HepG2 (cell line): ENCODE measurements around the gene ARID1A. TPM values are rescaled to one million over a fixed set of nuclear protein-coding genes. Genes with fewer than 3 reads are reported as not detected.

Source experiments
- CAMTA2 ChIP-seq: sonication (generic); formaldehyde crosslinking; IDR thresholded peaks from 2 replicates; pipeline ENCODE4 v1.4.0; 2020; ENCODE audit warnings: mild to moderate bottlenecking, missing genetic modification reagents, borderline replicate concordance
- CBFB ChIP-seq: sonication (generic); formaldehyde crosslinking; IDR thresholded peaks from 2 replicates; pipeline ENCODE4 v1.4.0; 2020; ENCODE audit warnings: missing genetic modification reagents
- CBX1 ChIP-seq: IDR thresholded peaks from one replicate; pipeline ENCODE4 v1.6.1; 2016; ENCODE audit warnings: antibody characterized with exemption, low read depth
- HOXA3 ChIP-seq: sonication (generic); formaldehyde crosslinking; IDR thresholded peaks from 2 replicates; pipeline ENCODE4 v1.5.0; 2020; ENCODE audit warnings: missing genetic modification reagents
- ISX ChIP-seq: sonication (generic); formaldehyde crosslinking; conservative IDR thresholded peaks from 2 replicates; pipeline ENCODE4 v1.5.0; 2020; ENCODE audit warnings: missing genetic modification reagents
- MZF1 ChIP-seq: sonication (generic); formaldehyde crosslinking; IDR thresholded peaks from 2 replicates; pipeline ENCODE4 v1.8.1; 2023; ENCODE audit warnings: mild to moderate bottlenecking, missing genetic modification reagents, borderline replicate concordance
- POLR2A ChIP-seq, 2 experiments: IDR thresholded peaks; 2 replicates each; pipeline ENCODE4 v1.6.1; 2011; ENCODE audit warnings: low read depth in 2 of 2, low read length in 2 of 2, mild to moderate bottlenecking in 1 of 2, moderate library complexity in 1 of 2; ENCODE audit not compliant: insufficient read depth in 1 of 2
- POLR2AphosphoS5 ChIP-seq: IDR thresholded peaks from 2 replicates; pipeline ENCODE4 v1.6.1; 2012; ENCODE audit warnings: low read depth, low read length
- WIZ ChIP-seq: sonication (generic); formaldehyde crosslinking; IDR thresholded peaks from 2 replicates; pipeline ENCODE4 v1.5.1; 2020; ENCODE audit warnings: mild to moderate bottlenecking, missing genetic modification reagents
- ZGPAT ChIP-seq: IDR thresholded peaks from 2 replicates; pipeline ENCODE4 v1.6.1; 2016; ENCODE audit warnings: mild to moderate bottlenecking
- ZMAT3 ChIP-seq: sonication (generic); formaldehyde crosslinking; conservative IDR thresholded peaks from 2 replicates; pipeline ENCODE4 v1.7.0; 2021; ENCODE audit warnings: missing genetic modification reagents
- ZNF432 ChIP-seq: sonication (generic); formaldehyde crosslinking; IDR thresholded peaks from 2 replicates; pipeline ENCODE4 v1.5.0; 2020; ENCODE audit warnings: missing genetic modification reagents, mild to moderate bottlenecking, borderline replicate concordance
- ZNF576 ChIP-seq: sonication (generic); formaldehyde crosslinking; IDR thresholded peaks from 2 replicates; pipeline ENCODE4 v1.4.0; 2020; ENCODE audit warnings: mild to moderate bottlenecking, missing genetic modification reagents
- ZNF614 ChIP-seq: IDR thresholded peaks from 2 replicates; pipeline ENCODE4 v1.6.1; 2018; ENCODE audit warnings: missing biosample characterization, missing genetic modification reagents, inconsistent platforms, borderline replicate concordance
- polyA plus RNA-seq, 8 experiments: library from polyadenylated mRNA; depleted of rRNA in 3 of 8; stranded (reverse) in 7 of 8; unstranded in 1 of 8; fragments of >200 nt; fragmentation: Illumina TruSeq in 4 of 8; extraction: Trizol in 4 of 8; gene quantifications; 2 replicates each; pipeline versions ENCODE4 v1.2.1 to v1.2.3, GENCODE V29; 2011 to 2016; ENCODE audit warnings: low read depth in 4 of 8, missing spikeins in 1 of 8, mixed read lengths in 1 of 8; ENCODE audit not compliant: insufficient read depth in 1 of 8
- total RNA-seq, 5 experiments: library from RNA; depleted of rRNA; stranded (reverse); fragments of >200 nt; fragmentation: Illumina TruSeq; extraction: Trizol; gene quantifications; 2 replicates each; pipeline ENCODE4 v1.2.3, GENCODE V29; 2016; ENCODE audit warnings: low read depth in 1 of 5
- TF ChIP-seq, protein P1 (sequence below): sonication (generic); formaldehyde crosslinking; IDR thresholded peaks from 2 replicates; pipeline ENCODE4 v1.5.0; 2020; ENCODE audit warnings: mild to moderate bottlenecking, missing genetic modification reagents, borderline replicate concordance
- TF ChIP-seq, protein P2 (sequence below): sonication (generic); formaldehyde crosslinking; IDR thresholded peaks from 2 replicates; pipeline ENCODE4 v1.4.0; 2020; ENCODE audit warnings: missing genetic modification reagents, mild to moderate bottlenecking, borderline replicate concordance

ARID1A gene
- total and polyA plus RNA-seq, 2 of the 13 experiments (the other 11 are each of a cell fraction or from before 2014, with no cell fraction given), result 11.9 to 15.9 TPM

GRCh38 chr1:26787706-26788514 is 92.1 kb downstream of the ARID1A start, which contains the start of gene PIGV (continued):
- TF ChIP-seq, protein P1, sequence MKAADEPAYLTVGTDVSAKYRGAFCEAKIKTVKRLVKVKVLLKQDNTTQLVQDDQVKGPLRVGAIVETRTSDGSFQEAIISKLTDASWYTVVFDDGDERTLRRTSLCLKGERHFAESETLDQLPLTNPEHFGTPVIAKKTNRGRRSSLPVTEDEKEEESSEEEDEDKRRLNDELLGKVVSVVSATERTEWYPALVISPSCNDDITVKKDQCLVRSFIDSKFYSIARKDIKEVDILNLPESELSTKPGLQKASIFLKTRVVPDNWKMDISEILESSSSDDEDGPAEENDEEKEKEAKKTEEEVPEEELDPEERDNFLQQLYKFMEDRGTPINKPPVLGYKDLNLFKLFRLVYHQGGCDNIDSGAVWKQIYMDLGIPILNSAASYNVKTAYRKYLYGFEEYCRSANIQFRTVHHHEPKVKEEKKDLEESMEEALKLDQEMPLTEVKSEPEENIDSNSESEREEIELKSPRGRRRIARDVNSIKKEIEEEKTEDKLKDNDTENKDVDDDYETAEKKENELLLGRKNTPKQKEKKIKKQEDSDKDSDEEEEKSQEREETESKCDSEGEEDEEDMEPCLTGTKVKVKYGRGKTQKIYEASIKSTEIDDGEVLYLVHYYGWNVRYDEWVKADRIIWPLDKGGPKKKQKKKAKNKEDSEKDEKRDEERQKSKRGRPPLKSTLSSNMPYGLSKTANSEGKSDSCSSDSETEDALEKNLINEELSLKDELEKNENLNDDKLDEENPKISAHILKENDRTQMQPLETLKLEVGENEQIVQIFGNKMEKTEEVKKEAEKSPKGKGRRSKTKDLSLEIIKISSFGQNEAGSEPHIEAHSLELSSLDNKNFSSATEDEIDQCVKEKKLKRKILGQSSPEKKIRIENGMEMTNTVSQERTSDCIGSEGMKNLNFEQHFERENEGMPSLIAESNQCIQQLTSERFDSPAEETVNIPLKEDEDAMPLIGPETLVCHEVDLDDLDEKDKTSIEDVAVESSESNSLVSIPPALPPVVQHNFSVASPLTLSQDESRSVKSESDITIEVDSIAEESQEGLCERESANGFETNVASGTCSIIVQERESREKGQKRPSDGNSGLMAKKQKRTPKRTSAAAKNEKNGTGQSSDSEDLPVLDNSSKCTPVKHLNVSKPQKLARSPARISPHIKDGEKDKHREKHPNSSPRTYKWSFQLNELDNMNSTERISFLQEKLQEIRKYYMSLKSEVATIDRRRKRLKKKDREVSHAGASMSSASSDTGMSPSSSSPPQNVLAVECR, result peak; percentile 61
- TF ChIP-seq POLR2A (IDR thresholded peaks at IDR 0.05; ENCODE audit: insufficient read depth in 1 of 2, low read depth in 2 of 2, low read length in 2 of 2), result peak; percentile 52 to 70; a peak in 3 of 4 replicates
- TF ChIP-seq ZGPAT, result peak; percentile 7; the same call in 1 of the 2 replicates
- TF ChIP-seq ISX, result no peak
- TF ChIP-seq ZNF614 (CRISPR knock-in tag), result no peak
- peak; percentile 48 for TF ChIP-seq CBX1
- TF ChIP-seq CBFB, result 0 out of 2 replicates have a peak, but pooled peaks have one; percentile 21
- TF ChIP-seq MZF1 (CRISPR knock-in tag), result no peak
- TF ChIP-seq ZMAT3, result peak; percentile 24; the same call in 1 of the 2 replicates
- TF ChIP-seq HOXA3 (CRISPR knock-in tag), result peak; percentile 92
- no peak for TF ChIP-seq ZNF432
- TF ChIP-seq, protein P2, sequence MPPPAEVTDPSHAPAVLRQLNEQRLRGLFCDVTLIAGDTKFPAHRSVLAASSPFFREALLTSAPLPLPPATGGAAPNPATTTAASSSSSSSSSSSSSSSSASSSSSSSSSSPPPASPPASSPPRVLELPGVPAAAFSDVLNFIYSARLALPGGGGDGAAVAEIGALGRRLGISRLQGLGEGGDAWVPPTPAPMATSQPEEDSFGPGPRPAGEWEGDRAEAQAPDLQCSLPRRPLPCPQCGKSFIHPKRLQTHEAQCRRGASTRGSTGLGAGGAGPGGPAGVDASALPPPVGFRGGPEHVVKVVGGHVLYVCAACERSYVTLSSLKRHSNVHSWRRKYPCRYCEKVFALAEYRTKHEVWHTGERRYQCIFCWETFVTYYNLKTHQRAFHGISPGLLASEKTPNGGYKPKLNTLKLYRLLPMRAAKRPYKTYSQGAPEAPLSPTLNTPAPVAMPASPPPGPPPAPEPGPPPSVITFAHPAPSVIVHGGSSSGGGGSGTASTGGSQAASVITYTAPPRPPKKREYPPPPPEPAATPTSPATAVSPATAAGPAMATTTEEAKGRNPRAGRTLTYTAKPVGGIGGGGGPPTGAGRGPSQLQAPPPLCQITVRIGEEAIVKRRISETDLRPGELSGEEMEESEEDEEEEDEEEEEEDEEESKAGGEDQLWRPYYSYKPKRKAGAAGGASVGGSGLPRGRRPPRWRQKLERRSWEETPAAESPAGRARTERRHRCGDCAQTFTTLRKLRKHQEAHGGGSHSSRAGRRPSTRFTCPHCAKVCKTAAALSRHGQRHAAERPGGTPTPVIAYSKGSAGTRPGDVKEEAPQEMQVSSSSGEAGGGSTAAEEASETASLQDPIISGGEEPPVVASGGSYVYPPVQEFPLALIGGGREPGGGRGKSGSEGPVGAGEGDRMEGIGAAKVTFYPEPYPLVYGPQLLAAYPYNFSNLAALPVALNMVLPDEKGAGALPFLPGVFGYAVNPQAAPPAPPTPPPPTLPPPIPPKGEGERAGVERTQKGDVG (CRISPR knock-in tag), result 0 out of 2 replicates have a peak, but pooled peaks have one; percentile 22
- TF ChIP-seq ZNF576, result no peak
- peak; percentile 67; the same call in 1 of the 2 replicates for TF ChIP-seq CAMTA2 (CRISPR knock-in tag)
- peak; percentile 73 for TF ChIP-seq POLR2AphosphoS5
- 0 out of 2 replicates have a peak, but pooled peaks have one; percentile 55 for TF ChIP-seq WIZ (CRISPR knock-in tag)
